Caco-2 (cell line): ENCODE results near the gene CMTR1. TPM values are rescaled to one million over a fixed set of nuclear protein-coding genes. Genes with fewer than 3 reads are reported as not detected.

Source experiments
- BruUV-seq: library from RNA; stranded (reverse); fragments of 400-500 nt; replicated peaks from 2 replicates; lab custom pipeline; 2021; lab: Mats Ljungman, UMichigan
- CTCF ChIA-PET: fragments of 300-600 bp; sonication (Branson Sonifier 250); formaldehyde crosslinking; loops from one replicate; lab custom pipeline; 2022; ENCODE audit warnings: antibody characterized with exemption; lab: Charles Lee
- POLR2A ChIA-PET: fragments of 300-600 bp; sonication (Branson Sonifier 250); formaldehyde crosslinking; loops from one replicate; lab custom pipeline; 2022; ENCODE audit warnings: antibody characterized with exemption; lab: Charles Lee
- DNase-seq, 2 experiments: peaks; one replicate each; pipeline versions ENCODE4 v3.0.0 to v3.0.0-alpha.2; 2020 to 2022
- H3K27me3 ChIP-seq: replicated peaks from 2 replicates; pipeline ENCODE4 v1.6.0; 2011; ENCODE audit warnings: low read length; ENCODE audit not compliant: control insufficient read depth, insufficient read depth
- H3K36me3 ChIP-seq: 2 replicates; pipeline ENCODE4 v1.5.1; 2011; ENCODE audit warnings: low read length; ENCODE audit not compliant: control insufficient read depth, insufficient read depth
- H3K4me1 ChIP-seq: fragments of 250-450 bp; sonication (Bioruptor Pico); 2 replicates; pipeline ENCODE4 v1.5.1; 2020; ENCODE audit warnings: mild to moderate bottlenecking
- H3K4me3 ChIP-seq: 2 replicates; pipeline ENCODE4 v1.5.1; 2011; ENCODE audit warnings: low read depth, mild to moderate bottlenecking, control low read depth, low read length
- H3K9me3 ChIP-seq: fragments of 250-450 bp; sonication (Bioruptor Pico); 2 replicates; pipeline ENCODE4 v1.5.1; 2020; ENCODE audit warnings: mild to moderate bottlenecking, moderate library complexity
- H3K27ac Mint-ChIP-seq: one replicate; pipeline ENCODE4 v1.8.0; 2022; ENCODE audit warnings: mixed read lengths; ENCODE audit not compliant: unreplicated experiment
- H3K27me3 Mint-ChIP-seq: one replicate; pipeline ENCODE4 v1.8.0; 2022; ENCODE audit warnings: mixed read lengths; ENCODE audit not compliant: insufficient read depth, unreplicated experiment
- H3K36me3 Mint-ChIP-seq: one replicate; pipeline ENCODE4 v1.8.0; 2022; ENCODE audit warnings: mild to moderate bottlenecking, mixed read lengths; ENCODE audit not compliant: insufficient read depth, unreplicated experiment
- H3K4me1 Mint-ChIP-seq: one replicate; pipeline ENCODE4 v1.8.0; 2022; ENCODE audit warnings: low read depth, mixed read lengths; ENCODE audit not compliant: unreplicated experiment
- H3K4me3 Mint-ChIP-seq: one replicate; pipeline ENCODE4 v1.8.0; 2022; ENCODE audit warnings: mild to moderate bottlenecking, moderate library complexity, mixed read lengths; ENCODE audit not compliant: unreplicated experiment
- H3K9me3 Mint-ChIP-seq: one replicate; pipeline ENCODE4 v1.8.0; 2022; ENCODE audit warnings: mixed read lengths; ENCODE audit not compliant: unreplicated experiment
- CTCF ChIP-seq, 2 experiments: fragments of 200-600 bp in 1 of 2; IDR thresholded peaks; 1 replicate in 1 of 2; 2 replicates in 1 of 2; pipeline versions ENCODE4 v1.5.1 to v1.8.0; 2011 to 2022; ENCODE audit warnings: antibody characterized with exemption in 1 of 2, control low read depth in 1 of 2, inconsistent platforms in 1 of 2, low read depth in 1 of 2, low read length in 1 of 2, mild to moderate bottlenecking in 1 of 2, moderate library complexity in 1 of 2; ENCODE audit not compliant: insufficient read depth in 1 of 2, severe bottlenecking in 1 of 2, unreplicated experiment in 1 of 2
- intact Hi-C: fragments of 100-400 bp; cut with micrococcal nuclease; formaldehyde crosslinking; loops from one replicate; pipeline ENCODE4 v1.10.0; 2022; ENCODE audit not compliant: unreplicated experiment
- total RNA-seq: library from RNA; stranded (reverse); gene quantifications from 2 replicates; pipeline ENCODE4 v1.2.3, GENCODE V29; 2022

CMTR1 gene
- total RNA-seq, 1 experiment from 2014 or later, result 40.8 TPM

GRCh38 chr6:37449984-37450383, 17.0 kb downstream of the CMTR1 start:
- no peaks in the 10 kb centered on the region for H3K4me1 Mint-ChIP-seq
- TF ChIP-seq CTCF (IDR thresholded peaks at IDR 0.05; ENCODE audit: insufficient read depth in 1 of 2, low read depth in 1 of 2, low read length in 1 of 2, severe bottlenecking in 1 of 2, unreplicated experiment in 1 of 2), result no peak
- no peak overlapping the region for H3K27ac Mint-ChIP-seq
- BruUV-seq, result no TSS peak
- H3K27me3 Mint-ChIP-seq, result no peaks in the 10 kb centered on the region
- Histone ChIP-seq H3K27me3 (no peaks in the 10 kb centered on the region), H3K4me3 (no peak overlapping the region), H3K36me3 (no peaks in the 10 kb centered on the region; the same call in none of the 2 replicates), H3K9me3 (no peaks in the 10 kb centered on the region), H3K4me1 (no peaks in the 10 kb centered on the region)
- DNase-seq, result no peak
- H3K9me3 Mint-ChIP-seq, result no peaks in the 10 kb centered on the region
- peaks cover 31% of the 10 kb centered on the region for H3K36me3 Mint-ChIP-seq
- H3K4me3 Mint-ChIP-seq, result no peak overlapping the region
- POLR2A ChIA-PET, result no interaction called here
- CTCF ChIA-PET, result no interaction called here
- intact Hi-C loops, result no loop called here

- peaks cover 25% of the 10 kb centered on the region for H3K36me3 Mint-ChIP-seq
- no peak overlapping the region for H3K27ac Mint-ChIP-seq
- no peaks in the 10 kb centered on the region for H3K9me3 Mint-ChIP-seq
- DNase-seq, result no peak
- Histone ChIP-seq H3K27me3 (no peaks in the 10 kb centered on the region), H3K36me3 (no peaks in the 10 kb centered on the region; the same call in none of the 2 replicates), H3K4me1 (no peaks in the 10 kb centered on the region), H3K4me3 (no peak overlapping the region), H3K9me3 (no peaks in the 10 kb centered on the region)
- H3K4me1 Mint-ChIP-seq, result no peaks in the 10 kb centered on the region
- BruUV-seq, result no TSS peak
- intact Hi-C loops, result no loop called here
- ChIA-PET CTCF (no interaction called here), POLR2A (no interaction called here)
- TF ChIP-seq CTCF (IDR thresholded peaks at IDR 0.05; ENCODE audit: insufficient read depth in 1 of 2, low read depth in 1 of 2, low read length in 1 of 2, severe bottlenecking in 1 of 2, unreplicated experiment in 1 of 2), result no peak
- H3K27me3 Mint-ChIP-seq, result no peaks in the 10 kb centered on the region
- no peak overlapping the region for H3K4me3 Mint-ChIP-seq
Measured at GRCh38 chr6:37451441-37452193, 18.6 kb downstream of the CMTR1 start.

GRCh38 chr6:37452522-37452921, 19.5 kb downstream of the CMTR1 start:
- intact Hi-C loops, result no loop called here
- TF ChIP-seq CTCF (IDR thresholded peaks at IDR 0.05; ENCODE audit: insufficient read depth in 1 of 2, low read depth in 1 of 2, low read length in 1 of 2, severe bottlenecking in 1 of 2, unreplicated experiment in 1 of 2), result no peak
- Histone ChIP-seq H3K36me3 (no peaks in the 10 kb centered on the region; the same call in none of the 2 replicates), H3K4me1 (no peaks in the 10 kb centered on the region), H3K27me3 (no peaks in the 10 kb centered on the region), H3K4me3 (no peak overlapping the region), H3K9me3 (no peaks in the 10 kb centered on the region)
- ChIA-PET CTCF (no interaction called here), POLR2A (interaction anchor here (0.7 kb wide), 1 partner anchor 791 kb away, joined by 4 read pairs; no protein-coding TSS in a partner anchor)
- Mint-ChIP-seq H3K36me3 (peaks cover 26% of the 10 kb centered on the region), H3K4me1 (no peaks in the 10 kb centered on the region), H3K4me3 (no peak overlapping the region), H3K27ac (no peak overlapping the region), H3K27me3 (no peaks in the 10 kb centered on the region), H3K9me3 (no peaks in the 10 kb centered on the region)
- DNase-seq, result no peak
- no TSS peak for BruUV-seq
